GM12864 (cell line): ENCODE data around the gene SLC35F4.

Experiments
- DNase-seq: peaks from one replicate; pipeline ENCODE4 v3.0.0-alpha.2; 2011; ENCODE audit warnings: low read depth
- H3K4me3 ChIP-seq: 2 replicates; pipeline ENCODE4 v1.5.1; 2011; ENCODE audit warnings: mild to moderate bottlenecking, low read depth, low read length, control low read depth
- CTCF ChIP-seq: IDR thresholded peaks from 2 replicates; pipeline ENCODE4 v1.5.1; 2011; ENCODE audit warnings: low read depth, mild to moderate bottlenecking, moderate library complexity, low read length, control low read depth, inconsistent platforms; ENCODE audit errors: missing control alignments

The SLC35F4 gene

GRCh38 chr14:57652769-57653168 is 213.1 kb downstream of the SLC35F4 start:
- no peak overlapping the region for H3K4me3 ChIP-seq
- no peak for TF ChIP-seq CTCF

GRCh38 chr14:57641776-57642175 is 224.1 kb downstream of the SLC35F4 start:
- no peak for DNase-seq
- H3K4me3 ChIP-seq, result no peak overlapping the region
- no peak for TF ChIP-seq CTCF

More at GRCh38 chr14:57652769-57653168, 213.1 kb downstream of the SLC35F4 start:
- DNase-seq, result no peak

GRCh38 chr14:57640036-57640435 is 225.9 kb downstream of the SLC35F4 start:
- no peak for DNase-seq
- TF ChIP-seq CTCF, result no peak
- H3K4me3 ChIP-seq, result no peak overlapping the region

GRCh38 chr14:57637901-57638300 is 228.0 kb downstream of the SLC35F4 start:
- H3K4me3 ChIP-seq, result no peak overlapping the region
- no peak for DNase-seq
- TF ChIP-seq CTCF, result no peak

- DNase-seq, result no peak
- no peak overlapping the region for H3K4me3 ChIP-seq
- no peak for TF ChIP-seq CTCF
Measured at GRCh38 chr14:57634335-57634734, 231.6 kb downstream of the SLC35F4 start.

- no peak overlapping the region for H3K4me3 ChIP-seq
- TF ChIP-seq CTCF, result no peak
- DNase-seq, result no peak
Measured at GRCh38 chr14:57632649-57633048, 233.2 kb downstream of the SLC35F4 start.

- no peak for DNase-seq
- no peak for TF ChIP-seq CTCF
- H3K4me3 ChIP-seq, result no peak overlapping the region
Measured at GRCh38 chr14:57617510-57617909, 248.4 kb downstream of the SLC35F4 start.
